OCI-LY1 (cell line): ENCODE data around the gene AKAP9.
"Not testable (repeated sequence)": the region's sequence is repeated elsewhere in the genome, so short reads cannot be mapped to it uniquely, and the experiment has no call there.

Source experiments
- H2AFZ ChIP-seq: fragments of 200-600 bp; sonication (generic), shearing (Covaris generic); 2 replicates; pipeline ENCODE4 v1.6.0; 2014; ENCODE audit warnings: antibody characterized with exemption, mild to moderate bottlenecking, low read length
- H3F3A ChIP-seq: fragments of 200-600 bp; sonication (generic), shearing (Covaris generic); 2 replicates; pipeline ENCODE4 v1.6.0; 2014; ENCODE audit warnings: mild to moderate bottlenecking, antibody characterized with exemption, low read length, moderate library complexity; ENCODE audit not compliant: insufficient read depth
- H3K27ac ChIP-seq: fragments of 200-600 bp; sonication (generic); 2 replicates; pipeline ENCODE4 v1.5.1; 2014; ENCODE audit warnings: low read length, mixed run types, mild to moderate bottlenecking, low read depth; ENCODE audit not compliant: poor library complexity, severe bottlenecking
- H3K27me3 ChIP-seq: fragments of 200-600 bp; sonication (generic); 2 replicates; pipeline ENCODE4 v1.6.0; 2014; ENCODE audit warnings: antibody characterized with exemption, mild to moderate bottlenecking, low read length, moderate library complexity; ENCODE audit not compliant: insufficient read depth
- H3K36me3 ChIP-seq: fragments of 200-600 bp; sonication (generic); 2 replicates; pipeline ENCODE4 v1.6.1; 2014; ENCODE audit warnings: mild to moderate bottlenecking, antibody characterized with exemption, low read length, moderate library complexity, mixed read lengths; ENCODE audit not compliant: insufficient read depth
- H3K4me1 ChIP-seq: fragments of 200-600 bp; sonication (generic); 2 replicates; pipeline ENCODE4 v1.5.1; 2014; ENCODE audit warnings: mild to moderate bottlenecking, low read length, moderate library complexity; ENCODE audit not compliant: insufficient read depth, severe bottlenecking
- H3K4me2 ChIP-seq: fragments of 200-600 bp; sonication (generic), shearing (Covaris generic); 2 replicates; pipeline ENCODE4 v1.6.1; 2014; ENCODE audit warnings: low read length
- H3K4me3 ChIP-seq: fragments of 200-600 bp; sonication (generic); 2 replicates; pipeline ENCODE4 v1.5.1; 2014; ENCODE audit warnings: low read length, low read depth, mild to moderate bottlenecking, mixed read lengths; ENCODE audit not compliant: poor library complexity, severe bottlenecking
- H3K79me2 ChIP-seq: fragments of 200-600 bp; shearing (Covaris generic); 2 replicates; pipeline ENCODE4 v1.6.1; 2016; ENCODE audit warnings: mixed run types, low read length, mixed read lengths; ENCODE audit not compliant: insufficient read depth
- H3K9ac ChIP-seq: fragments of 200-600 bp; sonication (generic), shearing (Covaris generic); 2 replicates; pipeline ENCODE4 v1.6.1; 2014; ENCODE audit warnings: mild to moderate bottlenecking, low read length, mixed read lengths
- H3K9me2 ChIP-seq: fragments of 200-600 bp; sonication (generic), shearing (Covaris generic); 2 replicates; pipeline ENCODE4 v1.6.1; 2014; ENCODE audit warnings: low read depth, mild to moderate bottlenecking, low read length, mixed read lengths
- H3K9me3 ChIP-seq: fragments of 200-600 bp; shearing (Covaris generic); 2 replicates; pipeline ENCODE4 v1.6.1; 2014; ENCODE audit warnings: low read length, mixed read lengths
- H4K20me1 ChIP-seq: fragments of 200-600 bp; sonication (generic), shearing (Covaris generic); 2 replicates; pipeline ENCODE4 v1.6.0; 2016; ENCODE audit warnings: mild to moderate bottlenecking, low read length; ENCODE audit not compliant: insufficient read depth
- EZH2 ChIP-seq: fragments of 200-600 bp; sonication (generic), shearing (Covaris generic); IDR thresholded peaks from 2 replicates; pipeline ENCODE4 v1.8.0; 2017; ENCODE audit warnings: borderline replicate concordance, mixed run types, mild to moderate bottlenecking, antibody characterized with exemption, low read length, moderate library complexity, mixed read lengths
- TF ChIP-seq, protein P1 (sequence below): fragments of 200-600 bp; sonication (generic), shearing (Covaris generic); IDR thresholded peaks from 2 replicates; pipeline ENCODE4 v1.5.1; 2017; ENCODE audit warnings: mild to moderate bottlenecking, antibody characterized with exemption, low read length, moderate library complexity, mixed read lengths

The AKAP9 gene

DNA sequence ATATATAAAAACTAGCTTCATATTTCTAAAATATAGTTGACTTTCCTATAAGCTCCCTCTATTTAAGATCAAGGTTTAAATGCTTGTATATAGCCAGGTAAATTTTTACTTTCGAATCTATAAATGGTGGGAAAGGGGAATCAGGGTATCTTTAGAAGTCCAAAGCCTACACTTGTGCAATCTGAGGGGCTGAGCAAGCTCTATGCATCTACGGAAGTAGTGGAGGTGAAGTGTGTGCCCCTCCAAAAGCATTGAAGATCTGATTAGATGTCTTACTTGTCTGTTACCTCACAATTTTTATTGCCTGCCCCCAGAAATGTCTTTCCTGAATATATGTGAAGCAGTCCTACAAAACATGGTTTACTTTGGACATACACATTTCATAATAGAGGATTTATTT lies 1.6 kb downstream of the AKAP9 start:
- no peaks in the 10 kb centered on the region for H4K20me1 ChIP-seq
- no peak overlapping the region for H2AFZ ChIP-seq
- peaks cover 52% of the 10 kb centered on the region for H3K4me1 ChIP-seq
- H3K4me2 ChIP-seq, result peak overlapping the region; percentile 84
- H3K79me2 ChIP-seq, result peaks cover 56% of the 10 kb centered on the region
- TF ChIP-seq, protein P1, sequence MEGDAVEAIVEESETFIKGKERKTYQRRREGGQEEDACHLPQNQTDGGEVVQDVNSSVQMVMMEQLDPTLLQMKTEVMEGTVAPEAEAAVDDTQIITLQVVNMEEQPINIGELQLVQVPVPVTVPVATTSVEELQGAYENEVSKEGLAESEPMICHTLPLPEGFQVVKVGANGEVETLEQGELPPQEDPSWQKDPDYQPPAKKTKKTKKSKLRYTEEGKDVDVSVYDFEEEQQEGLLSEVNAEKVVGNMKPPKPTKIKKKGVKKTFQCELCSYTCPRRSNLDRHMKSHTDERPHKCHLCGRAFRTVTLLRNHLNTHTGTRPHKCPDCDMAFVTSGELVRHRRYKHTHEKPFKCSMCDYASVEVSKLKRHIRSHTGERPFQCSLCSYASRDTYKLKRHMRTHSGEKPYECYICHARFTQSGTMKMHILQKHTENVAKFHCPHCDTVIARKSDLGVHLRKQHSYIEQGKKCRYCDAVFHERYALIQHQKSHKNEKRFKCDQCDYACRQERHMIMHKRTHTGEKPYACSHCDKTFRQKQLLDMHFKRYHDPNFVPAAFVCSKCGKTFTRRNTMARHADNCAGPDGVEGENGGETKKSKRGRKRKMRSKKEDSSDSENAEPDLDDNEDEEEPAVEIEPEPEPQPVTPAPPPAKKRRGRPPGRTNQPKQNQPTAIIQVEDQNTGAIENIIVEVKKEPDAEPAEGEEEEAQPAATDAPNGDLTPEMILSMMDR, result no peak
- TF ChIP-seq EZH2, result no peak
- H3K36me3 ChIP-seq, result 0 out of 2 replicates have a peak, but pooled peaks cover 3% of the 10 kb centered on the region
- peak overlapping the region; percentile 72 for H3K4me3 ChIP-seq
- no peaks in the 10 kb centered on the region for H3K9me3 ChIP-seq
- peaks cover 18% of the 10 kb centered on the region; the same call in 1 of the 2 replicates for H3F3A ChIP-seq
- H3K9ac ChIP-seq, result peak overlapping the region; percentile 77
- no peaks in the 10 kb centered on the region for H3K27me3 ChIP-seq
- H3K9me2 ChIP-seq, result no peaks in the 10 kb centered on the region
- peak overlapping the region; percentile 78 for H3K27ac ChIP-seq

DNA sequence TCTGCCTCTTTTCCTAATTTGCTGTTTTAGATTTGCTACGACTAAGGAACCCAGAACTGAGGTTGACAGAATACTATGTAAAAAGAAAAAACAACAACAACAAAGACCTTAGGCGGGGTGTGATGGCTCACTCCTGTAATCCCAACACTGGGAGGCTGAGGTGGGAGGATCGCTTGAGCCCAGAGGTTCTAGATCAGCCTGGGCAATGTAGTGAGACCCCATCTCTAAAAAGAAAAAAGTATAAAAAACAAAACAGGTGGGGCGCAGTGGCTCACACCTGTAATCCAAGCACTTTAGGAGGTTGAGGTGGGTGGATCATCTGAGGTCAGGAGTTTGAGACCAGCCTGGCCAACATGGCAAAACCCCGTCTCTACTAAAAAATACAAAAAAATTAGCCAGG lies 4.3 kb downstream of the AKAP9 start:
- H2AFZ ChIP-seq, H3K9me3 ChIP-seq, H3K4me2 ChIP-seq, H3K27me3 ChIP-seq, H3K9me2 ChIP-seq, H3K9ac ChIP-seq, H3K27ac ChIP-seq, H3K36me3 ChIP-seq, H4K20me1 ChIP-seq, H3K4me3 ChIP-seq: not testable (repeated sequence)
- Histone ChIP-seq H3K79me2 (peaks cover 77% of the 10 kb centered on the region), H3K4me1 (peaks cover 51% of the 10 kb centered on the region), H3F3A (peaks cover 18% of the 10 kb centered on the region; the same call in 1 of the 2 replicates)

DNA sequence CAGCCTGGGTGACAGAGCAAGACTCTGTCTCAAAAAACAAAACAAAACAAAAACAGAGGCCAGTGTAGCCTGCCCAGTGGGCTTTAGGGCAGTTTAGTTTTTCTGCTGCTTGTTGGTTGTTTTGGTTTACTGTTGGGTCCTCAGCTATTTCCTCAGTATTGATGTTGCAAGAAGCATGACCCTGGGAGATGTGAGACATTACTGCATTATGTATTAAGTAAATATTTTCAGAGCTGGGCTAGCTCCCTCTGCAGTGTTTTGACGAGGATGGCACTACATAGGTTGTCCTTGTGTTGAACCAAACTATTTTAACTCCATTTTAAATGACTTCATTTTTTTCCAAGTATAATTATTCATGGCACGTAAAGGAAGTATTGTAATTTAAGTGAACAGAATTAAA lies 4.8 kb downstream of the AKAP9 start:
- H2AFZ ChIP-seq, result no peak overlapping the region
- no peak overlapping the region for H3K9ac ChIP-seq
- 0 out of 2 replicates have a peak, but pooled peaks cover 3% of the 10 kb centered on the region for H3K36me3 ChIP-seq
- H3K4me3 ChIP-seq, result no peak overlapping the region
- no peaks in the 10 kb centered on the region for H3K9me2 ChIP-seq
- no peak overlapping the region for H3K27ac ChIP-seq
- TF ChIP-seq, protein P1, result no peak
- no peak for TF ChIP-seq EZH2
- H3K4me2 ChIP-seq, result no peak overlapping the region
- peaks cover 53% of the 10 kb centered on the region for H3K4me1 ChIP-seq
- H3F3A ChIP-seq, result peaks cover 18% of the 10 kb centered on the region; the same call in 1 of the 2 replicates
- no peaks in the 10 kb centered on the region for H3K27me3 ChIP-seq
- no peaks in the 10 kb centered on the region for H3K9me3 ChIP-seq
- H4K20me1 ChIP-seq, result no peaks in the 10 kb centered on the region
- peaks cover 81% of the 10 kb centered on the region for H3K79me2 ChIP-seq

DNA sequence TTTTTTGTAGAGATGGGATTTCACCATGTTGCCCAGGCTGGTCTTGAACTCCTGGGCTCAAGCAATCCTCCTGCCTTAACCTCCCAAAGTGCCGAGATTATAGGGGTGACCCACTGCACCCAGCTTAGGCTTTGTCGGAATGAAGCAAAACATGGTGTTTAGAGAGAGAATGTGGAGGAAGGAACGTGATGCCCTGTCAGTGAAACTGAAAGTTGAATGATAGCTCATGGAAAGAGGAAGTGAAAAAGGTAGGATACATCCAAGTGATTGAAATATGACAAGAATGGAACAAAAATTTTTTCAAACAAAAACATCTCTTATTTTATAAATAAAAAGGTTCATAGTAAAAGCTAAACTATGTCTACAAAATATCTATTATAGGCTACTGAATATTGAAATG lies 5.9 kb downstream of the AKAP9 start:
- H3K9ac ChIP-seq, result no peak overlapping the region
- H3K4me2 ChIP-seq, result peak overlapping the region; percentile 39; the same call in 1 of the 2 replicates
- H3K4me3 ChIP-seq, result no peak overlapping the region
- peak overlapping the region; percentile 70 for H3K27ac ChIP-seq
- H3F3A ChIP-seq, result peaks cover 18% of the 10 kb centered on the region; the same call in 1 of the 2 replicates
- 0 out of 2 replicates have a peak, but pooled peaks cover 3% of the 10 kb centered on the region for H3K36me3 ChIP-seq
- peaks cover 85% of the 10 kb centered on the region for H3K79me2 ChIP-seq
- no peaks in the 10 kb centered on the region for H3K9me2 ChIP-seq
- H4K20me1 ChIP-seq, result no peaks in the 10 kb centered on the region
- no peaks in the 10 kb centered on the region for H3K9me3 ChIP-seq
- TF ChIP-seq, protein P1, result no peak
- no peak for TF ChIP-seq EZH2
- H2AFZ ChIP-seq, result no peak overlapping the region
- H3K27me3 ChIP-seq, result no peaks in the 10 kb centered on the region
- peaks cover 54% of the 10 kb centered on the region for H3K4me1 ChIP-seq
